Measurements from ENCODE around the gene FBXL16. TPM values are rescaled to one million over a fixed set of nuclear protein-coding genes. Genes with fewer than 3 reads are reported as not detected.

FBXL16 gene
- total and polyA plus RNA-seq, 2 experiments from 2014 or later: 0.07 to 0.28 TPM

- Histone ChIP-seq H3K36me3 (replicated peaks; ENCODE audit: insufficient read depth, low read depth) (no peaks in the 10 kb centered on the region), H3K4me3 (no peak overlapping the region), H3K79me2 (no peaks in the 10 kb centered on the region), H3K9me3 (ENCODE audit: low read depth) (no peaks in the 10 kb centered on the region), H3K4me1 (ENCODE audit: insufficient read depth) (peaks cover 7% of the 10 kb centered on the region), H3K9me2 (replicated peaks; ENCODE audit: insufficient read depth) (no peaks in the 10 kb centered on the region), H3K4me2 (no peak overlapping the region), H3K27ac (peak overlapping the region; percentile 42), H2AFZ (no peak overlapping the region), H3K27me3 (peaks cover 3% of the 10 kb centered on the region), H4K20me1 (ENCODE audit: insufficient read depth, poor library complexity, severe bottlenecking) (no peaks in the 10 kb centered on the region)
- TF ChIP-seq EZH2 (IDR thresholded peaks at IDR 0.05; ENCODE audit: borderline replicate concordance) (no peak), EZH2phosphoT487 (IDR thresholded peaks at IDR 0.05; ENCODE audit: low read depth, severe bottlenecking, unreplicated experiment) (no peak), CTCF (IDR thresholded peaks at IDR 0.05; ENCODE audit: poor library complexity) (no peak)
- 91% methylated on average over 35 of the region's 39 CpGs for WGBS (ENCODE audit: low lambda C conversion rate, missing lambda C conversion rate)
- DNase-seq (ENCODE audit: low spot score): no peak
Measured at GRCh38 chr16:747978-748746, 42.6 kb upstream of the FBXL16 start.

GRCh38 chr16:746637-747036 is 41.0 kb upstream of the FBXL16 start:
- TF ChIP-seq EZH2 (IDR thresholded peaks at IDR 0.05; ENCODE audit: borderline replicate concordance): no peak
- no peak for TF ChIP-seq EZH2phosphoT487 (IDR thresholded peaks at IDR 0.05; ENCODE audit: low read depth, severe bottlenecking, unreplicated experiment)
- no peak for TF ChIP-seq CTCF (IDR thresholded peaks at IDR 0.05; ENCODE audit: poor library complexity)
- 89% methylated on average over 6 of the region's 13 CpGs for WGBS (ENCODE audit: low lambda C conversion rate, missing lambda C conversion rate)
- H3K27ac ChIP-seq: no peak overlapping the region

GRCh38 chr16:745739-746138 is 40.1 kb upstream of the FBXL16 start:
- WGBS (ENCODE audit: low lambda C conversion rate, missing lambda C conversion rate): 7% methylated on average over 11 of the region's 14 CpGs
- H3K36me3 ChIP-seq (replicated peaks; ENCODE audit: insufficient read depth, low read depth): no peaks in the 10 kb centered on the region
- no peaks in the 10 kb centered on the region for H3K9me3 ChIP-seq (ENCODE audit: low read depth)
- no peak for TF ChIP-seq EZH2 (IDR thresholded peaks at IDR 0.05; ENCODE audit: borderline replicate concordance)
- TF ChIP-seq CTCF (IDR thresholded peaks at IDR 0.05; ENCODE audit: poor library complexity): peak; percentile 58
- no peak overlapping the region for H3K4me3 ChIP-seq
- no peak overlapping the region for H3K27ac ChIP-seq
- peak; percentile 77 for DNase-seq (ENCODE audit: low spot score)
- no peaks in the 10 kb centered on the region for H4K20me1 ChIP-seq (ENCODE audit: insufficient read depth, poor library complexity, severe bottlenecking)
- H3K4me1 ChIP-seq (ENCODE audit: insufficient read depth): peaks cover 4% of the 10 kb centered on the region
- H3K27me3 ChIP-seq: no peaks in the 10 kb centered on the region
- no peaks in the 10 kb centered on the region for H3K9me2 ChIP-seq (replicated peaks; ENCODE audit: insufficient read depth)
- no peak overlapping the region for H2AFZ ChIP-seq
- H3K4me2 ChIP-seq: no peak overlapping the region
- H3K79me2 ChIP-seq: no peaks in the 10 kb centered on the region

More at GRCh38 chr16:746637-747036, 41.0 kb upstream of the FBXL16 start:
- Histone ChIP-seq H2AFZ (no peak overlapping the region), H3K36me3 (replicated peaks; ENCODE audit: insufficient read depth, low read depth) (no peaks in the 10 kb centered on the region), H4K20me1 (ENCODE audit: insufficient read depth, poor library complexity, severe bottlenecking) (no peaks in the 10 kb centered on the region), H3K4me2 (no peak overlapping the region), H3K9me2 (replicated peaks; ENCODE audit: insufficient read depth) (no peaks in the 10 kb centered on the region), H3K4me3 (no peak overlapping the region), H3K79me2 (no peaks in the 10 kb centered on the region), H3K4me1 (ENCODE audit: insufficient read depth) (peaks cover 5% of the 10 kb centered on the region), H3K27me3 (peaks cover 3% of the 10 kb centered on the region), H3K9me3 (ENCODE audit: low read depth) (no peaks in the 10 kb centered on the region)
- DNase-seq (ENCODE audit: low spot score): no peak
